Measurements from ENCODE around the gene CFAP61. TPM values are rescaled to one million over a fixed set of nuclear protein-coding genes. Genes with fewer than 3 reads are reported as not detected.
"Not testable (repeated sequence)": the region's sequence is repeated elsewhere in the genome, so short reads cannot be mapped to it uniquely, and the experiment has no call there.

CFAP61 gene
- total RNA-seq, 1 donor from 2014 or later = 0.45 TPM

GRCh38 chr20:20217621-20218020 lies 165.3 kb downstream of the CFAP61 start:
- TF ChIP-seq, protein P1, sequence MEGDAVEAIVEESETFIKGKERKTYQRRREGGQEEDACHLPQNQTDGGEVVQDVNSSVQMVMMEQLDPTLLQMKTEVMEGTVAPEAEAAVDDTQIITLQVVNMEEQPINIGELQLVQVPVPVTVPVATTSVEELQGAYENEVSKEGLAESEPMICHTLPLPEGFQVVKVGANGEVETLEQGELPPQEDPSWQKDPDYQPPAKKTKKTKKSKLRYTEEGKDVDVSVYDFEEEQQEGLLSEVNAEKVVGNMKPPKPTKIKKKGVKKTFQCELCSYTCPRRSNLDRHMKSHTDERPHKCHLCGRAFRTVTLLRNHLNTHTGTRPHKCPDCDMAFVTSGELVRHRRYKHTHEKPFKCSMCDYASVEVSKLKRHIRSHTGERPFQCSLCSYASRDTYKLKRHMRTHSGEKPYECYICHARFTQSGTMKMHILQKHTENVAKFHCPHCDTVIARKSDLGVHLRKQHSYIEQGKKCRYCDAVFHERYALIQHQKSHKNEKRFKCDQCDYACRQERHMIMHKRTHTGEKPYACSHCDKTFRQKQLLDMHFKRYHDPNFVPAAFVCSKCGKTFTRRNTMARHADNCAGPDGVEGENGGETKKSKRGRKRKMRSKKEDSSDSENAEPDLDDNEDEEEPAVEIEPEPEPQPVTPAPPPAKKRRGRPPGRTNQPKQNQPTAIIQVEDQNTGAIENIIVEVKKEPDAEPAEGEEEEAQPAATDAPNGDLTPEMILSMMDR (IDR thresholded peaks at IDR 0.05; ENCODE audit: unreplicated experiment) = no peak
- no peak overlapping the region for H3K4me3 Mint-ChIP-seq
- H3K4me1 Mint-ChIP-seq = peaks cover 8% of the 10 kb centered on the region
- H3K27me3 Mint-ChIP-seq (ENCODE audit: low read depth) = peaks cover 42% of the 10 kb centered on the region
- no peaks in the 10 kb centered on the region for H3K36me3 Mint-ChIP-seq
- H3K9me3 Mint-ChIP-seq = peaks cover 18% of the 10 kb centered on the region
- no peak overlapping the region for H3K27ac Mint-ChIP-seq
- no peak for DNase-seq (ENCODE audit: low spot score in 2 of 2, unreplicated experiment in 2 of 2)

- not testable (repeated sequence) for H3K4me3 Mint-ChIP-seq; H3K4me1 Mint-ChIP-seq; DNase-seq (ENCODE audit: low spot score in 2 of 2, unreplicated experiment in 2 of 2); H3K27ac Mint-ChIP-seq; H3K36me3 Mint-ChIP-seq
- Mint-ChIP-seq H3K27me3 (ENCODE audit: low read depth) (peaks cover 47% of the 10 kb centered on the region), H3K9me3 (peaks cover 18% of the 10 kb centered on the region)
Observed at GRCh38 chr20:20218106-20218505, 165.8 kb downstream of the CFAP61 start.

DNA sequence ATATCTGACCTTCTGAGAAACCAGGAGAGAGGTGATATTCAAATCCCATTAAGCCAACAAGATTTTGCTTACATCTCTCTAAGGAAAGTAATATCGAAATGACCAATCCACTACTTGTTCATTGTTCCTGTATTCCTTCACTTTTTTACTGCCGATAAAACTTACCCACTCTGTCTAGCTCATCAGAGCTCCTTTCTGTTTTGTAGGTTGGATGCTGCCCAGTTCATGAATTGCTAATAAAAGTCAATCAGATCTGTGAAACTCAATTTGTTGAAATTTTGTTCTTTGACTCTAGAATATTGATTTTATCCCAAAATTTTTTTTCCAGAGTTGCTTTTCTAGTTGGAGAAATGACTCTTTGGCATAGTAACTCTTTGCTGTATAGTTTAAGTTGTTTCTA lies 166.7 kb downstream of the CFAP61 start:
- DNase-seq (ENCODE audit: low spot score in 2 of 2, unreplicated experiment in 2 of 2) = no peak
- H3K9me3 Mint-ChIP-seq = peaks cover 18% of the 10 kb centered on the region
- H3K4me3 Mint-ChIP-seq = no peak overlapping the region
- H3K27me3 Mint-ChIP-seq (ENCODE audit: low read depth) = peaks cover 54% of the 10 kb centered on the region
- H3K27ac Mint-ChIP-seq = no peak overlapping the region
- H3K4me1 Mint-ChIP-seq = no peaks in the 10 kb centered on the region
- TF ChIP-seq, protein P1 (IDR thresholded peaks at IDR 0.05; ENCODE audit: unreplicated experiment) = no peak
- no peaks in the 10 kb centered on the region for H3K36me3 Mint-ChIP-seq

- H3K4me1 Mint-ChIP-seq = peaks cover 4% of the 10 kb centered on the region
- H3K4me3 Mint-ChIP-seq = no peak overlapping the region
- H3K9me3 Mint-ChIP-seq = peaks cover 18% of the 10 kb centered on the region
- no peaks in the 10 kb centered on the region for H3K36me3 Mint-ChIP-seq
- TF ChIP-seq, protein P1 (IDR thresholded peaks at IDR 0.05; ENCODE audit: unreplicated experiment) = no peak
- peaks cover 58% of the 10 kb centered on the region for H3K27me3 Mint-ChIP-seq (ENCODE audit: low read depth)
- no peak for DNase-seq (ENCODE audit: low spot score in 2 of 2, unreplicated experiment in 2 of 2)
- no peak overlapping the region for H3K27ac Mint-ChIP-seq
Observed at GRCh38 chr20:20220134-20220533, 167.8 kb downstream of the CFAP61 start.

DNA sequence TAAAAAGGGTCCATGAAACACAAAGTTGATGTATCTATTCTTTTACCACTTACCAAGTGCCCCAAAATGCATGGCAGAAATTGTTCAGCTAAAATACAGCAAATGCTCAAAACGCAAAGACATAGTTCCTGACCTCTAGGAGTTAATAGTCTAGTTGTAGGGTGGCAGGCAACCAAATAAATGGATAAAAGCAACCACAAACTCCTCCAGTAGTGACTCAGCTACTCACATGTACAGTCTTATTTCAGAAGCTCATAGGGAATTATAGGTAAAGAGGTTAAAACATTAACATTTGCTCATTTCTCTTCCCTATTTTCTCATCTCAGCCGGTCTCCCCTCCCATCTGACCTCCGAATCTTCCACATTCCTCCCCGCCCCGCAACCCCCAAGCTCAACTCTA lies 171.6 kb downstream of the CFAP61 start:
- no peaks in the 10 kb centered on the region for H3K36me3 Mint-ChIP-seq
- TF ChIP-seq, protein P1 (IDR thresholded peaks at IDR 0.05; ENCODE audit: unreplicated experiment) = no peak
- H3K4me1 Mint-ChIP-seq = peaks cover 6% of the 10 kb centered on the region
- DNase-seq (ENCODE audit: low spot score in 2 of 2, unreplicated experiment in 2 of 2) = no peak
- no peak overlapping the region for H3K27ac Mint-ChIP-seq
- no peak overlapping the region for H3K4me3 Mint-ChIP-seq
- peaks cover 16% of the 10 kb centered on the region for H3K9me3 Mint-ChIP-seq
- H3K27me3 Mint-ChIP-seq (ENCODE audit: low read depth) = peaks cover 50% of the 10 kb centered on the region

DNA sequence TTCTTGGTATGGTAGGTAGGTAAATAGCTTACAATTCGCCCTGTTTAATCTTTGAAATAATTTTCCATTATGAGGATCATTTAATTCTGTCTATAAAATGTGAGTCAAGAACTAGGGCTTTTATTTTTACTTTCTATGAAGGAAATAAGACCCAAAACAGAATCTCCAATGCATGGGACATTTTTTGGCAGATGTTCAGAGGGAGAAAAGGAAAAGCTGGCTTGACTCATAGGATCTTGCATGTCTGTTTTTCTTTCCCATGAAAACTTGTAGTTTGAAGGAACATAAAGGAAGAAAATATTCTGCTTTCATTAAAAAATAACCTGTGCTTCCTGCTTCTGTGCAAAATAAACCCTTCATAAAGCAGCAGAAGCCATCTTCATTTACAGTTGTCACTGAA lies 172.5 kb downstream of the CFAP61 start:
- no peak for DNase-seq (ENCODE audit: low spot score in 2 of 2, unreplicated experiment in 2 of 2)
- no peaks in the 10 kb centered on the region for H3K36me3 Mint-ChIP-seq
- peaks cover 46% of the 10 kb centered on the region for H3K27me3 Mint-ChIP-seq (ENCODE audit: low read depth)
- peaks cover 6% of the 10 kb centered on the region for H3K4me1 Mint-ChIP-seq
- no peak overlapping the region for H3K27ac Mint-ChIP-seq
- peaks cover 11% of the 10 kb centered on the region for H3K9me3 Mint-ChIP-seq
- no peak overlapping the region for H3K4me3 Mint-ChIP-seq
- TF ChIP-seq, protein P1 (IDR thresholded peaks at IDR 0.05; ENCODE audit: unreplicated experiment) = no peak
